HepG2 (cell line): ENCODE results near the gene AP1G1. TPM values are rescaled to one million over a fixed set of nuclear protein-coding genes. Genes with fewer than 3 reads are reported as not detected.

ENCODE experiments used
- ARNT2 ChIP-seq: sonication (generic); formaldehyde crosslinking; IDR thresholded peaks from 2 replicates; pipeline ENCODE4 v1.8.0; 2022; ENCODE audit warnings: mild to moderate bottlenecking, low read depth, missing genetic modification reagents, moderate library complexity
- CREBL2 ChIP-seq: sonication (generic); formaldehyde crosslinking; IDR thresholded peaks from 2 replicates; pipeline ENCODE4 v1.8.1; 2023; ENCODE audit warnings: missing genetic modification reagents, mild to moderate bottlenecking, borderline replicate concordance
- FOSL1 ChIP-seq: sonication (generic); formaldehyde crosslinking; IDR thresholded peaks from 2 replicates; pipeline ENCODE4 v1.9.0; 2021; ENCODE audit warnings: missing genetic modification reagents, borderline replicate concordance
- FOXA3 ChIP-seq: IDR thresholded peaks from 2 replicates; pipeline ENCODE4 v1.6.1; 2016; ENCODE audit warnings: missing genetic modification reagents, missing compliant biosample characterization
- FOXM1 ChIP-seq: sonication (generic); formaldehyde crosslinking; IDR thresholded peaks from 2 replicates; pipeline ENCODE4 v1.5.0; 2020; ENCODE audit warnings: missing genetic modification reagents
- HMG20A ChIP-seq: IDR thresholded peaks from 2 replicates; pipeline ENCODE4 v1.6.1; 2016; ENCODE audit warnings: borderline replicate concordance
- MEIS1 ChIP-seq: sonication (generic); formaldehyde crosslinking; IDR thresholded peaks from 2 replicates; pipeline ENCODE4 v1.9.0; 2021; ENCODE audit warnings: mild to moderate bottlenecking, missing genetic modification reagents, moderate library complexity, borderline replicate concordance
- NR3C1 ChIP-seq: sonication (generic); formaldehyde crosslinking; IDR thresholded peaks from 2 replicates; pipeline ENCODE4 v1.4.0; 2020; ENCODE audit warnings: missing genetic modification reagents
- PRMT3 ChIP-seq: sonication (generic); formaldehyde crosslinking; IDR thresholded peaks from 2 replicates; pipeline ENCODE4 v1.8.1; 2022; ENCODE audit warnings: low read depth, mild to moderate bottlenecking, moderate library complexity, missing genetic modification reagents, borderline replicate concordance
- RORA ChIP-seq: sonication (generic); formaldehyde crosslinking; IDR thresholded peaks from 2 replicates; pipeline ENCODE4 v1.5.0; 2020; ENCODE audit warnings: mild to moderate bottlenecking, missing genetic modification reagents, moderate library complexity
- SCMH1 ChIP-seq: sonication (generic); formaldehyde crosslinking; IDR thresholded peaks from 2 replicates; pipeline ENCODE4 v1.9.0; 2021; ENCODE audit warnings: missing genetic modification reagents, mild to moderate bottlenecking, borderline replicate concordance
- SKI ChIP-seq: fragments of 450-650 bp; IDR thresholded peaks from one replicate; pipeline ENCODE4 v1.6.1; 2018; ENCODE audit warnings: mild to moderate bottlenecking; ENCODE audit not compliant: partially characterized antibody
- ZFP91 ChIP-seq: sonication (generic); formaldehyde crosslinking; IDR thresholded peaks from 2 replicates; pipeline ENCODE4 v1.9.0; 2022; ENCODE audit warnings: missing genetic modification reagents, mild to moderate bottlenecking, borderline replicate concordance
- ZKSCAN1 ChIP-seq: fragments of 150-350 bp; IDR thresholded peaks from 2 replicates; pipeline ENCODE4 v1.6.1; 2014; ENCODE audit warnings: low read length
- ZNF101 ChIP-seq: sonication (generic); formaldehyde crosslinking; IDR thresholded peaks from 2 replicates; pipeline ENCODE4 v1.4.0; 2020; ENCODE audit warnings: mild to moderate bottlenecking, low read depth, missing genetic modification reagents, borderline replicate concordance
- ZNF253 ChIP-seq: sonication (generic); formaldehyde crosslinking; IDR thresholded peaks from 2 replicates; pipeline ENCODE4 v1.8.0; 2022; ENCODE audit warnings: mild to moderate bottlenecking, missing genetic modification reagents, borderline replicate concordance
- ZNF329 ChIP-seq: sonication (generic); formaldehyde crosslinking; IDR thresholded peaks from 2 replicates; pipeline ENCODE4 v1.9.0; 2021; ENCODE audit warnings: low read depth, mild to moderate bottlenecking, missing genetic modification reagents
- ZNF333 ChIP-seq: sonication (generic); formaldehyde crosslinking; IDR thresholded peaks from 2 replicates; pipeline ENCODE4 v1.4.0; 2020; ENCODE audit warnings: mild to moderate bottlenecking, missing genetic modification reagents, borderline replicate concordance
- ZNF484 ChIP-seq: sonication (generic); formaldehyde crosslinking; IDR thresholded peaks from 2 replicates; pipeline ENCODE4 v1.5.1; 2020; ENCODE audit warnings: mild to moderate bottlenecking, low read depth, missing genetic modification reagents, borderline replicate concordance
- ZNF563 ChIP-seq: sonication (generic); formaldehyde crosslinking; IDR thresholded peaks from 2 replicates; pipeline ENCODE4 v1.8.0; 2022; ENCODE audit warnings: mild to moderate bottlenecking, moderate library complexity, missing genetic modification reagents
- ZNF572 ChIP-seq: sonication (generic); formaldehyde crosslinking; IDR thresholded peaks from 2 replicates; pipeline ENCODE4 v1.5.1; 2020; ENCODE audit warnings: mild to moderate bottlenecking, missing genetic modification reagents
- ZNF674 ChIP-seq: sonication (generic); formaldehyde crosslinking; IDR thresholded peaks from 2 replicates; pipeline ENCODE4 v1.5.0; 2020; ENCODE audit warnings: low read depth, mild to moderate bottlenecking, missing genetic modification reagents
- polyA plus RNA-seq, 8 experiments: library from polyadenylated mRNA; depleted of rRNA in 3 of 8; stranded (reverse) in 7 of 8; unstranded in 1 of 8; fragments of >200 nt; fragmentation: Illumina TruSeq in 4 of 8; extraction: Trizol in 4 of 8; gene quantifications; 2 replicates each; pipeline versions ENCODE4 v1.2.1 to v1.2.3, GENCODE V29; 2011 to 2016; ENCODE audit warnings: low read depth in 4 of 8, missing spikeins in 1 of 8, mixed read lengths in 1 of 8; ENCODE audit not compliant: insufficient read depth in 1 of 8
- total RNA-seq, 5 experiments: library from RNA; depleted of rRNA; stranded (reverse); fragments of >200 nt; fragmentation: Illumina TruSeq; extraction: Trizol; gene quantifications; 2 replicates each; pipeline ENCODE4 v1.2.3, GENCODE V29; 2016; ENCODE audit warnings: low read depth in 1 of 5
- TF ChIP-seq, protein P1 (sequence below): sonication (generic); formaldehyde crosslinking; IDR thresholded peaks from 2 replicates; pipeline ENCODE4 v1.8.0; 2022; ENCODE audit warnings: missing genetic modification reagents, low read depth, mild to moderate bottlenecking, borderline replicate concordance
- TF ChIP-seq, protein P2 (sequence below): sonication (generic); formaldehyde crosslinking; IDR thresholded peaks from 2 replicates; pipeline ENCODE4 v1.8.1; 2023; ENCODE audit warnings: mild to moderate bottlenecking, moderate library complexity, missing genetic modification reagents

The AP1G1 gene
- total and polyA plus RNA-seq, 2 of the 13 experiments (the other 11 are each of a cell fraction or from before 2014, with no cell fraction given), result 62.2 to 66.2 TPM

DNA sequence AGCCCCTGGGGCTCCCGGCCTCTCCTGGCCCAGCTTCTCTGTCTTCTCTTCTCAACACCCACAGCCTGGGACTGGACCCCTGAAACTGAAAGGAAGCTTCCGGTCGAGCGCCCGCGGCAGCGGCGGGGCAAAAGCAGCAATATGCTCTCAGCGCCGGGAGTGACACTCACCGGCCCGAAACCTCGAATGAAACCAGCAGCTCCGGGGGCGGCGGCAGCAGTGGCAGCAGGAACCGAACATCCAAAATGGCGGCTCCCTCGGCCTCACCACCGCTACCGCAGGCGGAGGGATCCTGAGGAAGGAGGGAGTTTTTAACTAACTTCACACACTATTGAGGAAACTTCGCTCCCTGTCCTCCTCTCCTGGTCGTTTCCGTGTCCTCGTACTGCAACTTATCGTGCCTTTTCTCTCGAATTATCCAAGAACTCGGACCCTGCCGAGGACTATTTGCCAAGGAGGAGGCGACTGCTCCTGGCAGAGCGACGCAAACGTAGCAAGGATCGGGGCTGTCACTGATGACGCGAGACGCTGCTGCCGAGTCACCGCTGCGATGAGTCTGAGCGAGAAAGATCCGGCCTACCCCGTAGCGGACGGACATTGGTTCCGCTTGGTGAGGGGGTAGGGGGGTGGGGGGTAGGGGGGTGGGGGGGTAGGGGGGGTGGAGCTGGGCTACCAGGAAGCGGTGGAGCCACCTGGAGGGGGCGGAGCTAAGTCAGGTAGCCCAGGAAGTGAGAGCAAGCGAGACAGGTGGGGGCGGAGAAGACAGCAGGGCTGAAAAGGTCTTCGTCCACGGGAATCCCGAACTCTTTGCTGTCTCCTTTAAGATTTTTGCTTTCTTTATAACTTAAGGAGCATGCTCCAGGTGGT is at the start of gene AP1G1 (continued):
- peak; percentile 91 for TF ChIP-seq ZFP91
- TF ChIP-seq, protein P1, sequence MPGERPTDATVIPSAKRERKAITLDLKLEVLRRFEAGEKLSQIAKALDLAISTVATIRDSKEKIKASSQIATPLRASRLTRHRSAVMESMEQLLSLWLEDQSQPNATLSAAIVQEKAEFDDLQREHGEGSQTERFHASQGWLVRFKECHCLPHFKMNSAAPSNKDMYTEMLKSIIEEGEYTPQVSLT (CRISPR knock-in tag), result no peak; the same call in 1 of the 2 replicates
- no peak for TF ChIP-seq FOSL1 (CRISPR knock-in tag)
- TF ChIP-seq ZKSCAN1, result no peak
- TF ChIP-seq ZNF333 (CRISPR knock-in tag), result peak; percentile 97
- 0 out of 2 replicates have a peak, but pooled peaks have one; percentile 81 for TF ChIP-seq RORA (CRISPR knock-in tag)
- 0 out of 2 replicates have a peak, but pooled peaks have one; percentile 28 for TF ChIP-seq HMG20A (CRISPR knock-in tag)
- peak; percentile 61; the same call in 1 of the 2 replicates for TF ChIP-seq FOXA3 (CRISPR knock-in tag)
- no peak; the same call in 1 of the 2 replicates for TF ChIP-seq ZNF563 (CRISPR knock-in tag)
- TF ChIP-seq SKI, result peak; percentile 55
- TF ChIP-seq CREBL2 (CRISPR knock-in tag), result no peak; the same call in none of the 2 replicates
- peak; percentile 81; the same call in 1 of the 2 replicates for TF ChIP-seq ZNF329
- TF ChIP-seq ARNT2, result peak; percentile 69; the same call in 1 of the 2 replicates
- TF ChIP-seq, protein P2, sequence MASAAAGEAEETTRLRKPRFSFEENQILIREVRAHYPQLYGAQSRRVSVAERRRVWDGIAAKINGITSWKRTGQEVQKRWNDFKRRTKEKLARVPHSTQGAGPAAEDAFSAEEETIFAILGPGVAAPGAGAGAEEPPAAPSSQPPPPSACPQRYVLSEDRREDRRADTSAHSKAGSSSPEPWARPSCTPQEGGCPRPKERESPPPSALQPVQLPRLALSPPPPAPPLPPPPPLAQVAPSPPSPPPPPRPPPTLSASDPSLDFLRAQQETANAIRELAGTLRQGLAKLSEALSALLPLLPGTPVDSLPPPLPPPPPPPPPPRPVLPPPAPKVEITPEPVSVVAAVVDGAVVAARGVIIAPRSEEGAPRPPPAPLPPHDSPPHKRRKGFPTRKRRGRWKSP (CRISPR knock-in tag), result peak; percentile 81
- TF ChIP-seq ZNF484 (CRISPR knock-in tag), result no peak
- TF ChIP-seq ZNF101 (CRISPR knock-in tag), result 0 out of 2 replicates have a peak, but pooled peaks have one; percentile 82
- no peak for TF ChIP-seq FOXM1 (CRISPR knock-in tag)
- no peak for TF ChIP-seq SCMH1 (CRISPR knock-in tag)
- no peak for TF ChIP-seq ZNF674 (CRISPR knock-in tag)
- no peak for TF ChIP-seq ZNF572
- no peak for TF ChIP-seq NR3C1 (CRISPR knock-in tag)
- peak; percentile 43; the same call in 1 of the 2 replicates for TF ChIP-seq MEIS1 (CRISPR knock-in tag)
- peak; percentile 56; the same call in 1 of the 2 replicates for TF ChIP-seq ZNF253 (CRISPR knock-in tag)
- no peak for TF ChIP-seq PRMT3 (CRISPR knock-in tag)
